K562 treated with DMSO at 1 percent for 4 hours (cell line): ENCODE results near the gene CSNK1G2. TPM values are rescaled to one million over a fixed set of nuclear protein-coding genes. Genes with fewer than 3 reads are reported as not detected.

Experiments used
- total RNA-seq: library from RNA; unstranded; fragments of 300-600 nt; gene quantifications from 2 replicates; pipeline ENCODE4 v1.2.3, GENCODE V29; 2022; ENCODE audit not compliant: insufficient read depth

Gene CSNK1G2
- 70.6 and 94.9 TPM in 2 replicates for total RNA-seq

DNA sequence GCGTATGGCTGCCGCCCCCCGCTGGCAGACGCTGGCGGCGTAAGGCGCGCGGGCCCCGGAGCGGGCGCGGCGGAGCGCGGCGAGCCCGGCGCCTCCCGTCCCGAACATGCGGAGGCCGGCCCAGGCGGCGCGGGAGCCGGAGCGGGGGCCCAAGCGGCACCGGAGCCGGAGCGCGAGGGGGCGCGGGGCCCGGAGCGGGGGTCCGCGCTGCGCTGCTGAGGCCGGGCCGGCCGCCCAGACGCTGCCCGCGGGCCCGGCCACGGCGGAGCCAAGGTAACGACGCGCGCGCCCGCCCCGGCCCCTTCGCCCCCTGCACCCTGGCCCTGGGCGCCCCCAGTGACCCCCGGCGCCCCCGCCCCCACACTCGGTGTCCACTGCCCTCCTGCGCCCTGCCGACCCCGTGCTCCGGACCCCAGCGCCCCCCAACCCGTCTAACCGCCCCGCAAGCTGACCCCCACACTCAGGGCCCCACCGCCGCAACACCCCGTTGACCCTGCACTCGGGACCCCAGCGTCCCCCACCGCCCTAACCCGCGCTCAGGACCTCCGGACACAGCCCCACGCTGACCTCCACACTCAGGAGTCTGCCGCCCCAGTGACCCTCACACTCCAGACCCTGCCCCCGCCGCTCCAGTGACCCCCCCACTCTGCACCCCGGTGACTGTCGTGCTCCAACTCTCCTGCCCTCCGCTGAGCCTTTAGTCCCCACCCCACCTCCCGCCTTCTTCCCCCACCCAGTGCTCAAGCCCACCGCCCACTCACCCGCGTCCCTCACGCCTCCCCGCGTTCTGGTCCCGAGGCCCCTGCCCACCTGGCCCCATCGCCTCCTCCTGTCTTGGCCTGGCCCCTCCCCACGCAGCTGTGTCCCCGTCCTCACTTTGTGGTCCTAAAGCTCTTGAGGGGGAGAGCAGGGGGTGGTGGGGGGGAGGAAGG lies at the start of gene CSNK1G2:
Gene CSNK1G2, plus strand, starts transcription at position 27 of the 932 bp plus-strand sequence. CDS start 28,601 bp downstream, outside the sequence.

DNA sequence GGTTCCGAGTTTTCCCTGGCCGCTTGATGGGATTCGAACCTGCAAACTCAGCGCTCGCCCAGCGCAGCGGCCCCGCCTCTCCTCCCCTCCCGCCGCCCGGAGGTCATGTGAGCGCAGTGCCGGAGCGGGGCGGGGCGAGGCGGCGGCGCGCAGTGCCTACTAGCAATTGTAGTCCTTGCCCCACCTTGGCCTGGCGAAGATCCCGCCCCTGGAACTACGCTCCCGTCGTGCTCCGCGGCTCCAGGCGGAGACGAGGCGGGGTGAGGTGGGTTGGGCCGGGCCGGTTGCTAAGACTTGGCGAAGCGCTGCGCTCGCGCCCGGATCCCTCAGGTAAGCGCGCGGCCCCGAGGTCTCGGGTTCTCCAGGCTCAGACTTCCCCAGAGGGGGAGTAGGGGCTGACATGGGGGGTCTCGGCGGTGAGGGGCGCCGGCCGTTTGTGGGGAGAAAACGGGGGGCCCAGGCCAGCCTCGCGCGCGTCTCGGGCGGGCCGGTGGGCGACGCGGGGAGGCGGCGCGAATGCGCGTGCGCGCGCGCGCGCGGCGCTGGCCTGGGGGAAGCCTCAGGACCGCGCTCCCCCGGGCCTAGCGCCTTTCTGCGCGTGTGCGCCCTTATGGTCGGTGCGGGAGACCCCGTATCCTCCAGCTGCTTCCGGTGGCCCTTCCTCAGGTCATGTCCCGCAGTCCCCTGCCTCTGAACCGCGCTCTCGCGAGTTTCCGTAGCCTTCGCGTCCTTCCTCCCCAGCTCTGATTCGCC lies 35.7 kb upstream of the CSNK1G2 start, which contains the start of the genes ADAT3 and SCAMP4:
Gene ADAT3, plus strand, starts transcription at position 290 of the 753 bp plus-strand sequence. CDS start 6,649 bp downstream, outside the sequence.
Gene SCAMP4, plus strand, starts transcription at position 290 of the 753 bp plus-strand sequence. CDS start 9,621 bp downstream, outside the sequence.

DNA sequence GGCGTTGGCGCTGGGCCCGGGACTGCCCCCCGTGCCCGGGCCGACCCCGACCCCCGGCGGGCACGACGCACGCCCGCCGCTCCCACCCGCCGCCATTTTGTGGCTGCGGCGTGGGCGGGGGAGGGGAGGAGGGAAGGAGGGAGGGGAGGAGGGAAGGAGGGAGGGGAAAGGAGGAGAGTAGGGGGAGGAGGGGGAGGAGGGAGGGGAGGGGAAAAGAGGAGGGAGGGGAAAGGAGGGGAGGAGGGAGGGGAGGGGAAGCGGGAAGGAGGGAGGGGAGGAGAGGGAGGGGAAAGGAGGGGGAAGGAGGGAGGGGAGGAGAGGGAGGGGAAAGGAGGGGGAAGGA lies 74.6 kb downstream of the CSNK1G2 start, which contains the start of gene BTBD2:
Gene BTBD2, minus strand, starts transcription at position 107 of the 343 bp plus-strand sequence. Its CDS starts 11 bp downstream, at position 96.

Other genes starting within 250 kb of the CSNK1G2 start
- not detected in 2 replicates for gene ONECUT3, start 187.7 kb upstream of the CSNK1G2 start, total RNA-seq
- 2.9 and 3.1 TPM in 2 replicates for gene ATP8B3, start 128.9 kb upstream of the CSNK1G2 start, total RNA-seq
- 29.2 and 37.3 TPM in 2 replicates for gene REXO1, start 92.7 kb upstream of the CSNK1G2 start, total RNA-seq
- gene KLF16, start 77.6 kb upstream of the CSNK1G2 start, total RNA-seq = 18.8 and 36.0 TPM in 2 replicates
- 138 and 148 TPM in 2 replicates for gene ABHD17A, start 55.7 kb upstream of the CSNK1G2 start, total RNA-seq
- 17.2 and 23.5 TPM in 2 replicates for gene ADAT3, start 35.8 kb upstream of the CSNK1G2 start, total RNA-seq
- gene SCAMP4, start 35.8 kb upstream of the CSNK1G2 start, total RNA-seq = 54.0 and 61.0 TPM in 2 replicates
- 73.4 and 74.1 TPM in 2 replicates for gene BTBD2, start 74.5 kb downstream of the CSNK1G2 start, total RNA-seq
- 307 and 424 TPM in 2 replicates for gene MKNK2, start 110.1 kb downstream of the CSNK1G2 start, total RNA-seq
- gene MOB3A, start 155.2 kb downstream of the CSNK1G2 start, total RNA-seq = 9.4 and 12.8 TPM in 2 replicates
- 1.6 and 2.1 TPM in 2 replicates for gene IZUMO4, start 155.7 kb downstream of the CSNK1G2 start, total RNA-seq
- 105 and 113 TPM in 2 replicates for gene AP3D1, start 210.4 kb downstream of the CSNK1G2 start, total RNA-seq
- 33.4 and 48.5 TPM in 2 replicates for gene DOT1L, start 222.8 kb downstream of the CSNK1G2 start, total RNA-seq